GM12892 (cell line): ENCODE data around the gene FBL.

Experiments
- DNase-seq: peaks from one replicate; pipeline ENCODE4 v3.0.0; 2011; ENCODE audit not compliant: insufficient read length
- FAIRE-seq: peaks from 2 replicates; lab custom pipeline; 2011; peaks lifted over from hg19 to GRCh38; lab: Jason Lieb, UNC
- POLR2A ChIP-seq: IDR thresholded peaks from 2 replicates; pipeline ENCODE4 v1.6.1; 2011; ENCODE audit warnings: low read depth, low read length, control low read depth
- POLR2AphosphoS5 ChIP-seq: IDR thresholded peaks from 2 replicates; pipeline ENCODE4 v1.6.1; 2011; ENCODE audit warnings: low read depth, low read length, control low read depth
- TAF1 ChIP-seq: IDR thresholded peaks from 2 replicates; pipeline ENCODE4 v1.6.1; 2011; ENCODE audit warnings: low read depth, mild to moderate bottlenecking, control low read depth, low read length, borderline replicate concordance

FBL gene

GRCh38 chr19:39843919-39844793 is 2.0 kb downstream of the FBL start:
- DNase-seq (no peak), FAIRE-seq (peak; percentile 42)
- no peak for TF ChIP-seq TAF1
- no peak for TF ChIP-seq POLR2A
- 0 out of 2 replicates have a peak, but pooled peaks have one; percentile 9 for TF ChIP-seq POLR2AphosphoS5

- TF ChIP-seq POLR2AphosphoS5: no peak
- no peak for TF ChIP-seq POLR2A
- no peak for TF ChIP-seq TAF1
- DNase-seq: no peak
- no peak for FAIRE-seq
These were observed 3.3 kb downstream of the FBL start for GRCh38 chr19:39842693-39843435.

GRCh38 chr19:39841041-39841440 is 5.1 kb downstream of the FBL start:
- FAIRE-seq: no peak
- TF ChIP-seq TAF1: no peak
- no peak for TF ChIP-seq POLR2AphosphoS5
- TF ChIP-seq POLR2A: no peak
- no peak for DNase-seq

- TF ChIP-seq POLR2AphosphoS5: no peak
- no peak for TF ChIP-seq TAF1
- TF ChIP-seq POLR2A: no peak
These were observed 5.7 kb downstream of the FBL start for GRCh38 chr19:39840492-39840891.

GRCh38 chr19:39839678-39840327 is 6.4 kb downstream of the FBL start:
- TF ChIP-seq POLR2AphosphoS5 (no peak), POLR2A (no peak), TAF1 (no peak)
- FAIRE-seq: no peak
- DNase-seq: no peak

More at GRCh38 chr19:39840492-39840891, 5.7 kb downstream of the FBL start:
- FAIRE-seq (no peak), DNase-seq (no peak)

- no peak for TF ChIP-seq POLR2AphosphoS5
- no peak for TF ChIP-seq TAF1
- TF ChIP-seq POLR2A: no peak
- DNase-seq (no peak), FAIRE-seq (no peak)
These were observed 7.6 kb downstream of the FBL start for GRCh38 chr19:39838569-39838968.

- FAIRE-seq: no peak
These were observed 8.2 kb downstream of the FBL start for GRCh38 chr19:39837978-39838377.

GRCh38 chr19:39834287-39834841 is 11.8 kb downstream of the FBL start:
- TF ChIP-seq POLR2A: no peak
- no peak for TF ChIP-seq POLR2AphosphoS5
- TF ChIP-seq TAF1: no peak
- FAIRE-seq (no peak), DNase-seq (no peak)

More at GRCh38 chr19:39837978-39838377, 8.2 kb downstream of the FBL start:
- DNase-seq: no peak
- TF ChIP-seq POLR2A (no peak), POLR2AphosphoS5 (no peak), TAF1 (no peak)

- TF ChIP-seq POLR2AphosphoS5: no peak
- TF ChIP-seq POLR2A: peak; percentile 43
- DNase-seq: peak; percentile 97
- peak; percentile 99 for FAIRE-seq
These were observed 12.5 kb downstream of the FBL start, which contains the start of gene DYRK1B for GRCh38 chr19:39833464-39834286. Gene DYRK1B (minus strand): TSS chr19:39834162. CDS start chr19:39831867, 2,295 bp downstream.

GRCh38 chr19:39833160-39833463 is 13.1 kb downstream of the FBL start:
- DNase-seq (no peak), FAIRE-seq (no peak)

More at GRCh38 chr19:39833160-39833463, 13.1 kb downstream of the FBL start:
- TF ChIP-seq TAF1 (no peak), POLR2A (no peak), POLR2AphosphoS5 (no peak)
